Body of pancreas (tissue), 4 donors: ENCODE data around the gene TFB2M.

Source experiments
- CTCF ChIP-seq, 7 experiments: fragments of 450-650 bp in 4 of 7; fragments of 200-600 bp in 3 of 7; sonication (generic) in 3 of 7; IDR thresholded peaks; one replicate each; pipeline ENCODE4 v1.5.1; 2016 to 2019; ENCODE audit warnings: antibody characterized with exemption in 7 of 7
- POLR2A ChIP-seq, 3 donors: fragments of 450-650 bp; IDR thresholded peaks; one replicate each; pipeline ENCODE4 v1.6.1; 2016; ENCODE audit warnings: antibody characterized with exemption in 3 of 3, mild to moderate bottlenecking in 2 of 3

GRCh38 chr1:246597340-246597739, 31.3 kb upstream of the TFB2M start:
- TF ChIP-seq CTCF (IDR thresholded peaks at IDR 0.05), result no peak
- TF ChIP-seq POLR2A (IDR thresholded peaks at IDR 0.05), result no peak
